Measurements from ENCODE around the gene C1QA.

The C1QA gene

DNA sequence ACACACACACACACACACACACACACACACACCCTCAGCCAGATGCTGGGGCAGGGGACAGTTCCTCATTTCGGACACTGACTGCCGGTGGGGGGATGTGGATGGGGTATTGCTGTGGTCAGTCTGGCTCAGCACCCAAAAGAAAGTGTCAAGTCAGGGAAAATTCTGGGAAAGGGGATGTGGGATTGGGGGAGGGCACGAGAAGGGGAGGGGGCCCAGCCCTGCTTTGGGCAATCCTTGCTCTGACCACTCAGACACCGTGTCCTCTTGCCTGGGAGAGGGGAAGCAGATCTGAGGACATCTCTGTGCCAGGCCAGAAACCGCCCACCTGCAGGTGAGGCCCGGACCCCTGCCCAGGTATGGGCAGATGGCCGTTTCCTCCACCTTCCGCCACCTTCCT lies 7.0 kb downstream of the C1QA start, which contains the start of gene C1QC:
Gene C1QC, plus strand, starts transcription at position 253 of the 400 bp plus-strand sequence. CDS start 391 bp downstream, outside the sequence.
- POLR2A ChIA-PET = no interaction called here
- Histone ChIP-seq H3K4me3 (ENCODE audit: low read depth, low read length) (no peak within 1 kb of the TSS), H3K9me3 (ENCODE audit: control insufficient read depth, insufficient read depth, low read depth, low read length) (no peaks in the 10 kb centered on the region), H3K27ac (ENCODE audit: extremely low read depth, low read depth, low read length) (no peak within 1 kb of the TSS), H3K36me3 (ENCODE audit: control insufficient read depth in 2 of 2, insufficient read depth in 1 of 2, low read length in 2 of 2) (no peaks in the 10 kb centered on the region), H3K4me1 (ENCODE audit: control insufficient read depth, insufficient read depth, low read length) (no peaks in the 10 kb centered on the region)
- CTCF ChIA-PET = interaction anchor here (1.1 to 5.4 kb wide), 4 partner anchors 39 to 321 kb away, joined by 3 to 93 read pairs (median 12); no protein-coding TSS in a partner anchor
- TF ChIP-seq ZNF146 (tag by site-specific recombination; IDR thresholded peaks at IDR 0.05) (no peak), ZNF624 (tag by site-specific recombination; IDR thresholded peaks at IDR 0.05) (no peak), TCF7L2 (IDR thresholded peaks at IDR 0.05; ENCODE audit: borderline replicate concordance, low read depth, low read length) (no peak), ZBTB17 (tag by site-specific recombination; IDR thresholded peaks at IDR 0.05) (no peak), ZFP37 (tag by site-specific recombination; IDR thresholded peaks at IDR 0.05) (no peak), GLI2 (tag by site-specific recombination; IDR thresholded peaks at IDR 0.05; ENCODE audit: borderline replicate concordance, low read depth) (no peak), ZNF626 (tag by site-specific recombination; IDR thresholded peaks at IDR 0.05) (no peak), ZNF791 (tag by site-specific recombination; IDR thresholded peaks at IDR 0.05) (no peak), ZNF548 (tag by site-specific recombination; IDR thresholded peaks at IDR 0.05) (no peak), ZNF433 (tag by site-specific recombination; IDR thresholded peaks at IDR 0.05; ENCODE audit: low read depth) (no peak), ZNF561 (tag by site-specific recombination; IDR thresholded peaks at IDR 0.05; ENCODE audit: borderline replicate concordance) (no peak), ZNF544 (tag by site-specific recombination; IDR thresholded peaks at IDR 0.05) (no peak), ZNF558 (tag by site-specific recombination; IDR thresholded peaks at IDR 0.05) (no peak)

- CTCF ChIA-PET = interaction anchor here (1.1 kb wide), 1 partner anchor 320 kb away, joined by 3 read pairs; no protein-coding TSS in a partner anchor
- no peaks in the 10 kb centered on the region for H3K36me3 ChIP-seq (ENCODE audit: control insufficient read depth in 2 of 2, insufficient read depth in 1 of 2, low read length in 2 of 2)
- no peaks in the 10 kb centered on the region for H3K4me1 ChIP-seq (ENCODE audit: control insufficient read depth, insufficient read depth, low read length)
- H3K9me3 ChIP-seq (ENCODE audit: control insufficient read depth, insufficient read depth, low read depth, low read length) = no peaks in the 10 kb centered on the region
- no peak overlapping the region for H3K4me3 ChIP-seq (ENCODE audit: low read depth, low read length)
- TF ChIP-seq ZNF184 (tag by site-specific recombination; IDR thresholded peaks at IDR 0.05) = no peak
- no peak for TF ChIP-seq OSR2 (tag by site-specific recombination; IDR thresholded peaks at IDR 0.05)
- TF ChIP-seq ZNF785 (tag by site-specific recombination; IDR thresholded peaks at IDR 0.05) = no peak
- TF ChIP-seq, protein P1, sequence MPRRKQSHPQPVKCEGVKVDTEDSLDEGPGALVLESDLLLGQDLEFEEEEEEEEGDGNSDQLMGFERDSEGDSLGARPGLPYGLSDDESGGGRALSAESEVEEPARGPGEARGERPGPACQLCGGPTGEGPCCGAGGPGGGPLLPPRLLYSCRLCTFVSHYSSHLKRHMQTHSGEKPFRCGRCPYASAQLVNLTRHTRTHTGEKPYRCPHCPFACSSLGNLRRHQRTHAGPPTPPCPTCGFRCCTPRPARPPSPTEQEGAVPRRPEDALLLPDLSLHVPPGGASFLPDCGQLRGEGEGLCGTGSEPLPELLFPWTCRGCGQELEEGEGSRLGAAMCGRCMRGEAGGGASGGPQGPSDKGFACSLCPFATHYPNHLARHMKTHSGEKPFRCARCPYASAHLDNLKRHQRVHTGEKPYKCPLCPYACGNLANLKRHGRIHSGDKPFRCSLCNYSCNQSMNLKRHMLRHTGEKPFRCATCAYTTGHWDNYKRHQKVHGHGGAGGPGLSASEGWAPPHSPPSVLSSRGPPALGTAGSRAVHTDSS (tag by site-specific recombination; IDR thresholded peaks at IDR 0.05) = no peak
- TF ChIP-seq SCRT2 (tag by site-specific recombination; IDR thresholded peaks at IDR 0.05) = no peak
- TF ChIP-seq, protein P2, sequence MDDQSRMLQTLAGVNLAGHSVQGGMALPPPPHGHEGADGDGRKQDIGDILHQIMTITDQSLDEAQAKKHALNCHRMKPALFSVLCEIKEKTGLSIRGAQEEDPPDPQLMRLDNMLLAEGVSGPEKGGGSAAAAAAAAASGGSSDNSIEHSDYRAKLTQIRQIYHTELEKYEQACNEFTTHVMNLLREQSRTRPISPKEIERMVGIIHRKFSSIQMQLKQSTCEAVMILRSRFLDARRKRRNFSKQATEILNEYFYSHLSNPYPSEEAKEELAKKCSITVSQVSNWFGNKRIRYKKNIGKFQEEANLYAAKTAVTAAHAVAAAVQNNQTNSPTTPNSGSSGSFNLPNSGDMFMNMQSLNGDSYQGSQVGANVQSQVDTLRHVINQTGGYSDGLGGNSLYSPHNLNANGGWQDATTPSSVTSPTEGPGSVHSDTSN (CRISPR knock-in tag; IDR thresholded peaks at IDR 0.05) = no peak
- no peak for TF ChIP-seq ZNF843 (tag by site-specific recombination; IDR thresholded peaks at IDR 0.05)
- no peak for TF ChIP-seq ZNF221 (tag by site-specific recombination; IDR thresholded peaks at IDR 0.05; ENCODE audit: borderline replicate concordance)
- TF ChIP-seq, protein P3, sequence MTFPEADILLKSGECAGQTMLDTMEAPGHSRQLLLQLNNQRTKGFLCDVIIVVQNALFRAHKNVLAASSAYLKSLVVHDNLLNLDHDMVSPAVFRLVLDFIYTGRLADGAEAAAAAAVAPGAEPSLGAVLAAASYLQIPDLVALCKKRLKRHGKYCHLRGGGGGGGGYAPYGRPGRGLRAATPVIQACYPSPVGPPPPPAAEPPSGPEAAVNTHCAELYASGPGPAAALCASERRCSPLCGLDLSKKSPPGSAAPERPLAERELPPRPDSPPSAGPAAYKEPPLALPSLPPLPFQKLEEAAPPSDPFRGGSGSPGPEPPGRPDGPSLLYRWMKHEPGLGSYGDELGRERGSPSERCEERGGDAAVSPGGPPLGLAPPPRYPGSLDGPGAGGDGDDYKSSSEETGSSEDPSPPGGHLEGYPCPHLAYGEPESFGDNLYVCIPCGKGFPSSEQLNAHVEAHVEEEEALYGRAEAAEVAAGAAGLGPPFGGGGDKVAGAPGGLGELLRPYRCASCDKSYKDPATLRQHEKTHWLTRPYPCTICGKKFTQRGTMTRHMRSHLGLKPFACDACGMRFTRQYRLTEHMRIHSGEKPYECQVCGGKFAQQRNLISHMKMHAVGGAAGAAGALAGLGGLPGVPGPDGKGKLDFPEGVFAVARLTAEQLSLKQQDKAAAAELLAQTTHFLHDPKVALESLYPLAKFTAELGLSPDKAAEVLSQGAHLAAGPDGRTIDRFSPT (tag by site-specific recombination; IDR thresholded peaks at IDR 0.05) = no peak
- TF ChIP-seq ZNF621 (tag by site-specific recombination; IDR thresholded peaks at IDR 0.05) = no peak
- TF ChIP-seq ZNF692 (tag by site-specific recombination; IDR thresholded peaks at IDR 0.05) = no peak
- TF ChIP-seq GLIS2 (tag by site-specific recombination; IDR thresholded peaks at IDR 0.05) = no peak
- TF ChIP-seq ZBTB48 (tag by site-specific recombination; IDR thresholded peaks at IDR 0.05) = no peak
- no peak for TF ChIP-seq ZNF37A (tag by site-specific recombination; IDR thresholded peaks at IDR 0.05)
- no peak for TF ChIP-seq ZNF157 (tag by site-specific recombination; IDR thresholded peaks at IDR 0.05)
- TF ChIP-seq HOXA7 (CRISPR knock-in tag; IDR thresholded peaks at IDR 0.05; ENCODE audit: borderline replicate concordance) = no peak
- POLR2A ChIA-PET = no interaction called here
- H3K27ac ChIP-seq (ENCODE audit: extremely low read depth, low read depth, low read length) = no peak overlapping the region
These were observed 7.5 kb downstream of the C1QA start for GRCh38 chr1:22643928-22644327.

Measured in HEK293 (cell line).